IPS DF 6.9 (cell line): ENCODE results near the gene RET.

Experiments used
- DNase-seq: peaks from one replicate; pipeline ENCODE4 v3.0.0-alpha.2; 2013; ENCODE audit warnings: low read depth, low spot score
- H3K27ac ChIP-seq: one replicate; pipeline ENCODE4 v1.5.1; 2013; ENCODE audit warnings: low read length, control low read depth
- H3K27me3 ChIP-seq: 2 replicates; pipeline ENCODE4 v1.6.1; 2013; ENCODE audit warnings: mild to moderate bottlenecking, low read length; ENCODE audit not compliant: control insufficient read depth, insufficient read depth
- H3K36me3 ChIP-seq: 2 replicates; pipeline ENCODE4 v1.6.1; 2013; ENCODE audit warnings: low read length; ENCODE audit not compliant: control insufficient read depth, insufficient read depth
- H3K4me1 ChIP-seq: 2 replicates; pipeline ENCODE4 v1.6.1; 2013; ENCODE audit warnings: low read length; ENCODE audit not compliant: control insufficient read depth, insufficient read depth
- H3K4me3 ChIP-seq: 2 replicates; pipeline ENCODE4 v1.5.1; 2013; ENCODE audit warnings: mild to moderate bottlenecking, low read length
- H3K9me3 ChIP-seq: 2 replicates; pipeline ENCODE4 v1.6.1; 2013; ENCODE audit warnings: low read length, inconsistent platforms; ENCODE audit not compliant: control insufficient read depth, insufficient read depth
- WGBS: extraction: QIAGEN DNeasy Blood & Tissue Kit; methylation state at CpG from one replicate; pipeline ENCODE4 v1.1.7; 2013; ENCODE audit warnings: mixed read lengths, missing lambda C conversion rate; ENCODE audit not compliant: insufficient read length, insufficient coverage; 5-methylcytosine and 5-hydroxymethylcytosine counted together

The RET gene

DNA sequence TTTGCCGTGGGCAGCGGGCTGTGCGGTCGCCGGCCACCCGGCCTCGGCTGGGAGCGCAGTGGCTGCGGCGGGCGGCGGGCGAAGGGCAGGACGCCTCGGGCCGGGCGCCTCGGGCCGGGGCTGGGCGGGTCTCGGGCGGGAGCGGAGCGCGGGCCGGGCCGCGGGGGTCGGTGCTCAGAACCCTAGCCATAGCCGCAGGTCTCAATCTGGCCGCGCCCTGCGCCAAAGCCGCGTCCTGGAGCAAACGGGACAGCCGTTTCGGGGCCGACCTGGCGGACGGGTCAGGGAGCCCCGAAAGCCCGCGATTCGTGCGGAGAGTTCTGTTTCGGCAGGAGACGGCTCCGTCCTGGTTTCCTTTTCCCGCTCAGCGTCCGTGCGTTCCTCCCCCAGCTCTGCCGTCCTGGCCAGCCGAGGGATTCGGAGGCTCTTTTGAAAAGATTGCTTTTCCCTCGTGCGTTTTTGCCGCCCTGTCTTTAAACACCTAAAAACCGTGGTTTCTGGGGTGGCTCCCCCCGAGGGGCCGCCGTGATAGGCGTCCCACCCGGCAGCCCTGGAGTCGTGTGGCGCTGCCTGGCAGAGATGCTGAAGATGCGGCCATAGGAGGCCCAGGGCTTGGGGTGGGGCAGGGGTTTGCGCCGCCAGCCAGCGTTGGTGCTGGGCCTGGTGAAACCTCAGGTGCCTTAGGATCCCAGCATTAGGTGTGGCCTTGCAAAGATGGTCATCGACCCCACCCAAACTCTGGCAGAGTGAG, 727 bp downstream of the RET start:
- Histone ChIP-seq H3K27me3 (peaks cover 19% of the 10 kb centered on the region), H3K27ac (no peak overlapping the region), H3K36me3 (no peaks in the 10 kb centered on the region), H3K4me1 (no peaks in the 10 kb centered on the region; the same call in 1 of the 2 replicates), H3K4me3 (peak overlapping the region; percentile 62; the same call in 1 of the 2 replicates), H3K9me3 (no peaks in the 10 kb centered on the region)
- DNase-seq = no peak
- no CpG with 5 or more reads among the region's 72 CpGs for WGBS

DNA sequence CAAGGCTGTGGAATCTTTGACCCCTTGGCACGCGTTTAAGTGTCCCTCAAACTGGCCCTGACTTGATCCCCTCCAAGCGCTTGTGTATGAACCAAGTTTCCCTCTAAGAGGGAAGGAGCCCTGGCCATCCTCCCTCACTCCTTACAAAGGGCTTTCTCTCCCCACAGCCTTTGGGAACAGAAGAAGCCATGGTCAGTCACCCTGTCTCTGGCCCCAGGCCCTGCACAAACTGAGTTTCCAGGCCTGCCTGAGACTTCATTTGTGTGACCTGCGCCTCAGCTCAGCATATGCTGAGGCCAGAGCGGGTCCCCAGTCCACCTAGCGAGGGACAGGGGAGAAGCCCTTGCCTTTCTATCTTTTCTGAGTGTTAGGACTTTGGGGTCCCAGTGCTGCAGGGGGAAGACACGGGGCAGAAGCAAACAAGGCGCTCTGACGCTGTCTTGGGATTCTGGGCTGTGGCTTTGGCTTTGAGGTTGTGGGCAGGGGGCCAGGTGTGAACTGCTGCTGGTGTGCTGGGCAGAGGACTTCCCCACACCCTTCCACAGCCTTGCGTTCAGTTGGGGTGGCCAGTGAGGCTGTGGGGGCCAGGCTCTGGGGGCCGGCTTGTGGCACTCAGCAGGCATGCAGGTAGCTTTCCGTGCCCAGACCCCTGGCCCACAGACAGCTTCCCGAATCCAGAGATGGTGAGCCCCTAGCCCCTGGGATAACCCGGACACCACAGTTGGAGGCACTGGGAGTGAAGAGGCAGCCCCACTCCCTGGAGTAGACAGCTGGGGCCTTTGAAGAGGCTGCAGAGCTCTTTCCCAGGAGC, 1.5 kb downstream of the RET start:
- H3K27me3 ChIP-seq = peaks cover 19% of the 10 kb centered on the region
- H3K9me3 ChIP-seq = no peaks in the 10 kb centered on the region
- no CpG with 5 or more reads among the region's 14 CpGs for WGBS
- no peak overlapping the region for H3K27ac ChIP-seq
- no peaks in the 10 kb centered on the region for H3K36me3 ChIP-seq
- DNase-seq = no peak
- no peaks in the 10 kb centered on the region; the same call in 1 of the 2 replicates for H3K4me1 ChIP-seq
- no peak overlapping the region for H3K4me3 ChIP-seq

DNA sequence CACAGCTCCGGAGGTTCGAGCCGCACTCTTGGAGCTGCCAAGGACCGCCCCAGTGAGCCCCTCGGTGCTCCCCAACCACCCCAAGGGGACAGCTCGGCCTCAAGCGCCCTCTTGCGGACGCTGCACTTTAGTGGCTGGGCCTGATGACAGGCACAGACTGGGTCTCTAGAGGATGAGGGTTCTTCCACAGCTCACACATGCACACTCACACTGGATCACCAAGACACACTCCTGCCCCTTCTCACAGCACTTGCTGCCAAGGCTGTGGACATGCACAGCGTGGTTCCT, 2.1 kb downstream of the RET start:
- no CpG with 5 or more reads among the region's 10 CpGs for WGBS
- Histone ChIP-seq H3K27me3 (peaks cover 19% of the 10 kb centered on the region), H3K36me3 (no peaks in the 10 kb centered on the region), H3K4me3 (no peak overlapping the region), H3K4me1 (no peaks in the 10 kb centered on the region; the same call in 1 of the 2 replicates), H3K27ac (no peak overlapping the region), H3K9me3 (no peaks in the 10 kb centered on the region)
- DNase-seq = no peak

DNA sequence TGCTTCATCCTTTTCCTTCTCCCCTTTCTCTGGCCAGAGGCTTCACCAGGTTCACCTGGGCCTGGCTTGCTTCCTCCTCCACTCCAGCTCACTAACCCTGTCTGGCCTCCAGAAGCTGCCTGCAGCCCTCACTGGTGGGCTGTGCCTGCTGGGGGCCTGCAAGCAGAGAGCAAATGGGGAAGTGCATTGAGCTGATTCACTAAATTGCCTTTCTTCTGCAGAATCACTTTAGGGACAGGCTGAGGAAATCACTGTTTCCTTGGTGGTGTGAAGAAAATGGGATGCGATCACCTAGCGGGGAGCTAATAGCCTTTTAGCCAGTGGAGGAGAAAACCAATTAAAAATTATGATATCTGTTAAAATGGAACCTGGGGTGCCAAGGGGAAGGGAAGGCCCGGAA, 3.0 kb downstream of the RET start:
- no peak for DNase-seq
- H3K4me1 ChIP-seq = no peaks in the 10 kb centered on the region; the same call in 1 of the 2 replicates
- H3K27ac ChIP-seq = no peak overlapping the region
- no peaks in the 10 kb centered on the region for H3K9me3 ChIP-seq
- no peak overlapping the region for H3K4me3 ChIP-seq
- WGBS = no CpG with 5 or more reads among the region's 3 CpGs
- H3K36me3 ChIP-seq = no peaks in the 10 kb centered on the region
- H3K27me3 ChIP-seq = peaks cover 19% of the 10 kb centered on the region

DNA sequence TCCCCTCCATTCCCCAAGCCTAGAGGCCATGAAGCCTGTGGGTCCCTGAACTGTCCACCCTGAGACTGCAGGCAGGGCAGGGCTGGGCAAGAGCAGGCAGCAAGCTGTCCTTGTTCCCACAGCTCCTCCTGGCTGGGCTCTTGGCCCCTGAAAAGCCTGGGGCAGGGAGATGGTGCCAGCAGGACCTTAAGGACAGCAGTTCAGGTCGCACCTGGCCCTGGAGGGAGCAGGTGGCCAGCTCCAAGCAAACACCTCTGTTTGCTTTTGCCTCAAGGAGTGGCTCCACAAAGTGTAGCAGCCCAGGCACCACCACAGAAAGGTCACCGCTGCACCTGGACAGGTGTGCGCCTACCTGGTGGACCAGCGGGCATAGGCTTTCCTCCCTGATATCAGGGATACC, 5.2 kb downstream of the RET start:
- WGBS = no CpG with 5 or more reads among the region's 4 CpGs
- H3K36me3 ChIP-seq = no peaks in the 10 kb centered on the region
- H3K27ac ChIP-seq = no peak overlapping the region
- H3K4me3 ChIP-seq = no peak overlapping the region; the same call in 1 of the 2 replicates
- no peak for DNase-seq
- H3K4me1 ChIP-seq = no peaks in the 10 kb centered on the region; the same call in 1 of the 2 replicates
- peaks cover 13% of the 10 kb centered on the region for H3K27me3 ChIP-seq
- H3K9me3 ChIP-seq = no peaks in the 10 kb centered on the region

DNA sequence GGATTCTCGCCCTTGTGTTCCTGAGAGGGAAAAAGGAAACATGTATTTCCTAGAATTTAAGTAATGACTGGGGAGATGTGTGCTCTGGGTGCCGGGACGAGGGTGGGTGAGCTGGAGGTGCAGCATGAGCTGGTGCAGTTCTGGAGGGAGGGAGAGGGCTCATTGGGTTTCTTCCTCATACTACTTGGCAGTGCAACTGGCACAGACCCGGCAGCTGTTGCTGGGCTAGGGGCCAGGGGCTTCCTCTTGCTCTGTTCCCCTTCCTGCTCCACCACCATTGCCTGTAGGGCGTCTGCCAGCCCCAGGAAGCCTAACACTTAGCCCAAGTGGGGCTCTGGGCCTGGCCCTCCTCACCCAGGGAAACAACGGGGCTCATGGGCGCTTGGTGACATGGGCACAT, 5.9 kb downstream of the RET start:
- H3K27me3 ChIP-seq = peaks cover 9% of the 10 kb centered on the region
- DNase-seq = no peak
- no peaks in the 10 kb centered on the region; the same call in 1 of the 2 replicates for H3K4me1 ChIP-seq
- H3K27ac ChIP-seq = no peak overlapping the region
- H3K4me3 ChIP-seq = no peak overlapping the region
- no peaks in the 10 kb centered on the region for H3K36me3 ChIP-seq
- H3K9me3 ChIP-seq = no peaks in the 10 kb centered on the region
- WGBS = no CpG with 5 or more reads among the region's 7 CpGs

DNA sequence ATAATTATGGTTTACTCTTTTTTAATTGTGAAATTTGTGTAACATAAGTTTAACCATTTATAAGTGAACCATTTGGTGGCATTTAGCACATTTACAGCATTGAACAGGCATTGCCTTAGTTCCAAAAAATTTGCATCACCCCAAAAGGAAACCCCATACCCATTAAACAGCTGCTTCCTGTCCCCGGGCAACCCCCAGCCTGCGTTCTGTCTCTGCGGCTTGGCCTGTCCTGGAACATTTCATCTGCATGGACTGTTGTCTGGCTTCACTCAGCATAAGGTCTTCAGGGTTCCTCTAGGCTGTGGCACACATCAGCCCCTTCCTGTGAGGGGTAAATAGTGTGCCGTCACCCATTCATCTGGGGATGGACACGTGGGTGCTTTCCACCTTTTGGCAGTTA, 6.9 kb downstream of the RET start:
- no peaks in the 10 kb centered on the region; the same call in 1 of the 2 replicates for H3K27me3 ChIP-seq
- H3K36me3 ChIP-seq = no peaks in the 10 kb centered on the region
- no peaks in the 10 kb centered on the region for H3K9me3 ChIP-seq
- no peak overlapping the region for H3K4me3 ChIP-seq
- H3K27ac ChIP-seq = no peak overlapping the region
- no peaks in the 10 kb centered on the region; the same call in 1 of the 2 replicates for H3K4me1 ChIP-seq
- DNase-seq = no peak
- WGBS = no CpG with 5 or more reads among the region's 5 CpGs

DNA sequence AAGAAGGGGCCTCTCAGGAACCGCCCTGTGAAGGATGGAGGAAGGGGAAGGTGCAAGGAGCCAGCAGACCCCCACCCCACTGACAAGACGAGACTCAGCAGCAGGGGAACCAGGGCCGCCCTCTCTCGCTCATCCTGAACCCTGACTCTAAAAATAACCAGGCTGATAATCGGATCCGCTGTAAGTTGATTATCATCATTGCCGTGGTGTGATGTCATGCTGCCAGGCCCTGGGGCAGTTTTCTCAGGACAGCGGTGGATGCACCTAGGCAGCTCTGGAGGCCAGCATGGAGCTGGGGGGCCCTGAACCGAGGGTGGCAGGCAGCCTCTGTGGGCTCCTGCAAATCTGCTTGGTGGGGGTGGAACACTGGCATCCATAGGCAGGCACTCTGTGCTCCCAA, 7.9 kb downstream of the RET start:
- Histone ChIP-seq H3K27me3 (no peaks in the 10 kb centered on the region), H3K4me3 (no peak overlapping the region), H3K9me3 (no peaks in the 10 kb centered on the region), H3K4me1 (no peaks in the 10 kb centered on the region; the same call in 1 of the 2 replicates), H3K36me3 (no peaks in the 10 kb centered on the region), H3K27ac (no peak overlapping the region)
- no CpG with 5 or more reads among the region's 9 CpGs for WGBS
- no peak for DNase-seq

DNA sequence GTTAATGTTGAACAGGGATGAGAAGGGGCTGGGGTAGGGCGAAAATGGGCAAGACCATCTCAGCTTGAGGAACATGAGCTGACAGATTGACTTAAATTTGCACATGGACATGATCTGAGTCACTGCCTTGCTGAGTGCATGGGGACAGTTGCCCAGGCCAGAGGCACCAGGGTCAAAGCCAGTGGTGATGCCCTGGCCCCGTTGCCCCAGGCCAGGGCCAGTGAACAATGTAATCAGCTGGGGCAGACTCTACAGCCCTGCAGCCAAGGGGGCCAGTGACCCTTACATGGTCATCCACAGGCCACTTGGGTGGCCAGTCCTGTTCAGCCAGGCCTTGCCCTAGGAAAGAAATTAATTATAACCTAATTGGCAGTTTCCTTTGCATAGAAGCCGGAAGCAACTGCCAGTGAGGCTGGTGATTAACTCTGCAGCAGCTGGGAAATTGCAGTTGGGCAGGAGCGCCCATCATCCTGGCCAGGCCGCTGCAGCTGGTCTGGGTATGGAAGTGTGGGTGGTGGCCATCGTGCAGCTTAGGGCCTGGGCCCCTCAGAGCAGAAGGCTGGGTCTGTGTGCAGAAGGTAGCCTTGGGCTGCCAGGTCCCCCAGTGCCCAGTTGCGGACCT, 9.6 kb downstream of the RET start:
- H3K36me3 ChIP-seq = no peaks in the 10 kb centered on the region
- no peaks in the 10 kb centered on the region; the same call in 1 of the 2 replicates for H3K4me1 ChIP-seq
- no peak overlapping the region for H3K4me3 ChIP-seq
- no peaks in the 10 kb centered on the region for H3K27me3 ChIP-seq
- no peaks in the 10 kb centered on the region for H3K9me3 ChIP-seq
- no CpG with 5 or more reads among the region's 7 CpGs for WGBS
- DNase-seq = no peak
- H3K27ac ChIP-seq = no peak overlapping the region

DNA sequence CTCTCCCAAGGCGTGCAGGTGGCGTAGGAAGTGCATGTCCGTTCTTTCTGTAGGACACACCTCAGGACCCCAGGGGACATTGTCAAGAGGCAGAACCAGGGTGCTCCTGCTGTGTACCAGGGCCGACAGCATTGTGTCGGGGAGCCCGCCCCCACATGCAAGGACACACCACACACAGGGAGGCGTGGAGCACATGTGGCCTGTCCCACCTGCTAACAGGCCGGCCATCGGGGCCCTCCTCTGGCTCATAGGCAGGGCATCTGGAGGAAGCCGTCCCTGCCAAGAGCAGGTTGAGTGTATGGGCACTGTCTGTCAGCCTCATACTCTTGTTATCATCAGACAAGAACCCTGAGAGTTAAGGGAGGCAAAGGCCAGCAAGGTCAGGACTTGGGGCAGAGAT, 12.7 kb downstream of the RET start:
- Histone ChIP-seq H3K4me3 (no peak overlapping the region), H3K9me3 (no peaks in the 10 kb centered on the region), H3K36me3 (no peaks in the 10 kb centered on the region), H3K27me3 (no peaks in the 10 kb centered on the region), H3K27ac (no peak overlapping the region), H3K4me1 (no peaks in the 10 kb centered on the region; the same call in 1 of the 2 replicates)
- no peak for DNase-seq
- WGBS = no CpG with 5 or more reads among the region's 10 CpGs
